ENCODE data around the gene ZNF385C.

GRCh38 chr17:42067371-42068091 is 30.7 kb downstream of the ZNF385C start:
- TF ChIP-seq POLR2A (IDR thresholded peaks at IDR 0.05; ENCODE audit: borderline replicate concordance, extremely low read depth, insufficient read depth, insufficient read length) (no peak), CTCF (IDR thresholded peaks at IDR 0.05 in 2 of 3, conservative IDR thresholded peaks at IDR 0.05 in 1 of 3; ENCODE audit: borderline replicate concordance in 1 of 3, insufficient read depth in 1 of 3, low read depth in 2 of 3, low read length in 2 of 3) (peak; percentile 95 to 96 (median 95)), POLR2AphosphoS5 (IDR thresholded peaks at IDR 0.05; ENCODE audit: low read depth, low read length) (no peak), EGR1 (IDR thresholded peaks at IDR 0.05; ENCODE audit: low read depth) (no peak), EZH2 (IDR thresholded peaks at IDR 0.05) (no peak), CEBPB (IDR thresholded peaks at IDR 0.05; ENCODE audit: low read depth) (no peak)
